Stomach (tissue), 9 donors: ENCODE results near the gene ENTPD8. TPM values are rescaled to one million over a fixed set of nuclear protein-coding genes. Genes with fewer than 3 reads are reported as not detected.

Source experiments
- DNase-seq, 2 donors: peaks; one replicate each; pipeline versions ENCODE4 v3.0.0 to v3.0.0-alpha.2; 2013 to 2019
- H3K27ac ChIP-seq, 5 donors: fragments of 200-600 bp in 4 of 5; sonication (generic) in 4 of 5; one replicate each; pipeline ENCODE4 v1.5.1; 2013 to 2019; ENCODE audit warnings: mild to moderate bottlenecking in 1 of 5, moderate library complexity in 1 of 5
- H3K27me3 ChIP-seq, 3 donors: fragments of 200-600 bp; sonication (generic); one replicate each; pipeline ENCODE4 v1.5.1; 2017 to 2019; ENCODE audit warnings: mixed run types in 1 of 3
- H3K36me3 ChIP-seq, 4 donors: fragments of 200-600 bp; sonication (generic); 1 replicate in 3 of 4; 2 replicates in 1 of 4; pipeline ENCODE4 v1.5.1; 2016 to 2019
- H3K4me1 ChIP-seq, 4 donors: fragments of 200-600 bp; sonication (generic); one replicate each; pipeline ENCODE4 v1.5.1; 2016 to 2019
- H3K4me3 ChIP-seq, 4 donors: fragments of 200-600 bp; sonication (generic) in 3 of 4; one replicate each; pipeline ENCODE4 v1.5.1; 2016 to 2019; ENCODE audit warnings: mild to moderate bottlenecking in 1 of 4
- H3K9me3 ChIP-seq, 4 donors: fragments of 200-600 bp; sonication (generic); one replicate each; pipeline ENCODE4 v1.5.1; 2016 to 2019
- EP300 ChIP-seq: sonication (generic); formaldehyde crosslinking; IDR thresholded peaks from one replicate; pipeline ENCODE4 v1.6.1; 2017; ENCODE audit warnings: antibody characterized with exemption
- POLR2A ChIP-seq, 4 donors: fragments of 450-650 bp; IDR thresholded peaks; one replicate each; pipeline ENCODE4 v1.6.1; 2016; ENCODE audit warnings: antibody characterized with exemption in 4 of 4, control low read depth in 2 of 4, mild to moderate bottlenecking in 1 of 4, moderate library complexity in 1 of 4
- POLR2AphosphoS5 ChIP-seq, 3 donors: sonication (generic); formaldehyde crosslinking; IDR thresholded peaks; one replicate each; pipeline ENCODE4 v1.6.1; 2016; ENCODE audit warnings: antibody characterized with exemption in 3 of 3
- WGBS, 5 donors: extraction: QIAGEN DNeasy Blood & Tissue Kit in 3 of 5; methylation state at CpG; one replicate each; pipeline versions ENCODE4 v1.1.5 to v1.1.7; 2013 to 2018; 5-methylcytosine and 5-hydroxymethylcytosine counted together
- intact Hi-C: fragments of 100-400 bp; cut with DNase I; formaldehyde crosslinking; loops from one replicate; pipeline ENCODE4 v1.15.1; 2023; ENCODE audit warnings: low total_unique reads
- polyA plus RNA-seq, 3 donors: library from polyadenylated mRNA; stranded (reverse); fragments of 200-250 nt; gene quantifications; one replicate each; pipeline ENCODE4 v1.2.3, GENCODE V29; 2013
- total RNA-seq, 5 donors: library from RNA; depleted of rRNA; stranded (reverse); fragments of >200 nt; gene quantifications; one replicate each; pipeline versions ENCODE4 v1.1.0 to v1.2.3, GENCODE V29; 2014 to 2016
- TF ChIP-seq, protein P1 (sequence below), 7 experiments: fragments of 450-650 bp in 4 of 7; fragments of 200-600 bp in 3 of 7; sonication (generic) in 3 of 7; IDR thresholded peaks; one replicate each; pipeline ENCODE4 v1.5.1; 2016 to 2019; ENCODE audit warnings: antibody characterized with exemption in 7 of 7, control low read depth in 2 of 7, mild to moderate bottlenecking in 1 of 7
- donor health status: healthy with polysubstance abuse.
- donor health status: Bipolar disorder and iron deficiency.
- donor health status: healthy.

Gene ENTPD8
- total and polyA plus RNA-seq, 8 donors: 0.89 to 37.9 (median 6.8) TPM

DNA sequence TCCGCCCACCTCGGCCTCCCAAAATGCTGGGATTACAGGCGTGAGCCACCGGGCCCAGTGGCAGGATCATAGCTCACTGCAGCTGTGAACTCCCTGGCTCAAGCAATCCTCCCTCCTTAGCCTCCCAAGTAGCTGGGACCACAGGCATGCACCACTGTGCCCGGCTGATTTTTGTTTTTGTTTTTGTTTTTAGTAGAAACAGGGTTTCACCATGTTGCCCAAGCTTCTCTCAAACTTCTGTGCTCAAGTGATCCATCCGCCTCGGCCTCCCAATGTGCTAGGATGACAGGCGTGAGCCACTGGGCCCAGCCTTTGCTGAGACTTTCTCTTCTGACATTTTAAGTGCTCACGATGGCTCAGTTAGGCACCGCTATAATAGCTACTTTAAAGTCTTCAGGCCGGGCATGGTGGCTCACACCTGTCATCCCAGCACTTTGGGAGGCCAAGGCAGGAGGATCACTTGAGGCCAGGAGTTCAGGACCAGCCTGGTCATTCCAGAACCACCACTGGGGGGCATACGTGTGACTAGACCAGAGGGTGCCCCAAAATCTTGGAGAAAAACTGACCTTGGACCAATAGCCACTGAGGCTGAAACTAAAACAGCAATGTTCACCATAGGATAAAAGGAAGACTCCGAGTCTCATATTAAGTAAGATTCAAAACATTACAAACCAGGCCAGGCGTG lies 3.1 kb upstream of the ENTPD8 start:
- H3K4me3 ChIP-seq: no peak overlapping the region
- peaks cover 17 to 33% (median 27%) of the 10 kb centered on the region in 4 donors for H3K4me1 ChIP-seq
- H3K27ac ChIP-seq: no peak overlapping the region
- WGBS, 5 donors: 85 to 89% (median 87%) methylated on average over 11 to 14 of the region's 14 CpGs
- peaks cover 0 to 4% (median 0%) of the 10 kb centered on the region in 4 donors for H3K9me3 ChIP-seq
- H3K36me3 ChIP-seq: peaks cover 9 to 13% (median 11%) of the 10 kb centered on the region in 4 donors
- no peak for DNase-seq
- TF ChIP-seq, protein P1, sequence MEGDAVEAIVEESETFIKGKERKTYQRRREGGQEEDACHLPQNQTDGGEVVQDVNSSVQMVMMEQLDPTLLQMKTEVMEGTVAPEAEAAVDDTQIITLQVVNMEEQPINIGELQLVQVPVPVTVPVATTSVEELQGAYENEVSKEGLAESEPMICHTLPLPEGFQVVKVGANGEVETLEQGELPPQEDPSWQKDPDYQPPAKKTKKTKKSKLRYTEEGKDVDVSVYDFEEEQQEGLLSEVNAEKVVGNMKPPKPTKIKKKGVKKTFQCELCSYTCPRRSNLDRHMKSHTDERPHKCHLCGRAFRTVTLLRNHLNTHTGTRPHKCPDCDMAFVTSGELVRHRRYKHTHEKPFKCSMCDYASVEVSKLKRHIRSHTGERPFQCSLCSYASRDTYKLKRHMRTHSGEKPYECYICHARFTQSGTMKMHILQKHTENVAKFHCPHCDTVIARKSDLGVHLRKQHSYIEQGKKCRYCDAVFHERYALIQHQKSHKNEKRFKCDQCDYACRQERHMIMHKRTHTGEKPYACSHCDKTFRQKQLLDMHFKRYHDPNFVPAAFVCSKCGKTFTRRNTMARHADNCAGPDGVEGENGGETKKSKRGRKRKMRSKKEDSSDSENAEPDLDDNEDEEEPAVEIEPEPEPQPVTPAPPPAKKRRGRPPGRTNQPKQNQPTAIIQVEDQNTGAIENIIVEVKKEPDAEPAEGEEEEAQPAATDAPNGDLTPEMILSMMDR (IDR thresholded peaks at IDR 0.05): no peak
- no peak for TF ChIP-seq POLR2AphosphoS5 (IDR thresholded peaks at IDR 0.05)
- TF ChIP-seq EP300: no peak
- no peak for TF ChIP-seq POLR2A (IDR thresholded peaks at IDR 0.05)
- intact Hi-C loops: no loop called here
- H3K27me3 ChIP-seq: peaks cover 0 to 46% (median 3%) of the 10 kb centered on the region in 3 donors

DNA sequence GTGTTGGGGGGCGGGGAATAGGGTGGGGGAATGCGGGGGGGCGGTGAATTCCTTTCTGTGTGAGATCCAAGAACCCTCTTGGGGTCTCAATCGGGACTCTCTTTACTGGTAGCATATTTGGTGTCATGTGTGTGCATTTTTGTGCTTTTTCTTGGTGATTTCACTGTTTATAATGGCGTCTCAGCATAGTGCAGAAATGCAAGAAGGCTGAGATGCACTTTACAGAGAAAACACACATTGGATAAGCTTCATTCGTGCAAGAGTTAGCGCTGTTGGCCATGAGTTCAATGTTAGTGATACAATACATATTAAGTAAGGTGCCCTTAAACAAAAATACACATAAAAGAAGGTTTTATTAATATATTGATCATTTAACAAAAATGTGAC lies 771 bp upstream of the ENTPD8 start:
- intact Hi-C loops: no loop called here
- H3K27me3 ChIP-seq: peaks cover 0 to 69% (median 3%) of the 10 kb centered on the region in 3 donors
- H3K36me3 ChIP-seq: no peaks in the 10 kb centered on the region
- H3K4me1 ChIP-seq: peaks cover 24 to 50% (median 43%) of the 10 kb centered on the region in 4 donors
- peaks cover 0 to 4% (median 0%) of the 10 kb centered on the region in 4 donors for H3K9me3 ChIP-seq
- TF ChIP-seq EP300: no peak
- no peak for TF ChIP-seq POLR2A (IDR thresholded peaks at IDR 0.05)
- TF ChIP-seq POLR2AphosphoS5 (IDR thresholded peaks at IDR 0.05): no peak
- TF ChIP-seq, protein P1 (IDR thresholded peaks at IDR 0.05): no peak
- peak overlapping the region; percentile 41 to 60 (median 45) for H3K4me3 ChIP-seq
- 17 to 24% (median 22%) methylated on average over 5 to 7 of the region's 7 CpGs for WGBS, 5 donors
- no peak overlapping the region for H3K27ac ChIP-seq
- no peak for DNase-seq

DNA sequence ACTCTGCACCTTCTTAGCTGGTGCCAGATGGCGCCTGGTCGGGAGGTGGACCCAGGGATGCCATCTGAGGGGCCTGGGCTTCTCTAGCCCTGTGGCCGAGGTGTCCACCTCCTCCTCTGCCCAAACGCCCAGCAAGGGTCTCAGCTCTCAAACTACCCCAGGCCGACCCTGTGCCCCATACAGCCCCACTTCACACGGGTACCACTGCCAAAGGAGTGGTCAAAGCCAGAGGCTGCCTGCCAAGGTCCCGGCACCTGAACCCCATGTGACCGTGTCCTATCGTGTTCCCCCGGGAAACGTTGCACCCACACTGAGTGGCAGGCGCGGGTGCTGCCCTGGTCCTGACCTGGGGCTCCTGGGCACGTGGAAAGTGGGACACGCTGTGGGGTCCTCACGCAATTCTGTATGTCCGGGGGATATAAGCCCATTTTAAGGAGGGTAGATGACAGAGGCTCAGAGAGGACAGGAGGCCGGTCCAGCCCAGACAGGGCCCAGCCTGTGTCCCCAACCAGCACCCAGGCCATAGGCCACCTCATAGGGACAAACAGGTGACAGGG lies 1.9 kb downstream of the ENTPD8 start:
- peaks cover 0 to 68% (median 3%) of the 10 kb centered on the region in 3 donors for H3K27me3 ChIP-seq
- 36 to 62% (median 50%) methylated on average over 14 to 18 of the region's 18 CpGs for WGBS, 5 donors
- no peaks in the 10 kb centered on the region for H3K36me3 ChIP-seq
- TF ChIP-seq POLR2AphosphoS5 (IDR thresholded peaks at IDR 0.05): no peak
- TF ChIP-seq POLR2A (IDR thresholded peaks at IDR 0.05): no peak
- TF ChIP-seq EP300: no peak
- TF ChIP-seq, protein P1 (IDR thresholded peaks at IDR 0.05): no peak
- H3K27ac ChIP-seq: no peak overlapping the region
- H3K4me1 ChIP-seq: peaks cover 33 to 62% (median 53%) of the 10 kb centered on the region in 4 donors
- peaks cover 0 to 4% (median 0%) of the 10 kb centered on the region in 4 donors for H3K9me3 ChIP-seq
- no peak for DNase-seq
- H3K4me3 ChIP-seq: no peak overlapping the region
- intact Hi-C loops: no loop called here

DNA sequence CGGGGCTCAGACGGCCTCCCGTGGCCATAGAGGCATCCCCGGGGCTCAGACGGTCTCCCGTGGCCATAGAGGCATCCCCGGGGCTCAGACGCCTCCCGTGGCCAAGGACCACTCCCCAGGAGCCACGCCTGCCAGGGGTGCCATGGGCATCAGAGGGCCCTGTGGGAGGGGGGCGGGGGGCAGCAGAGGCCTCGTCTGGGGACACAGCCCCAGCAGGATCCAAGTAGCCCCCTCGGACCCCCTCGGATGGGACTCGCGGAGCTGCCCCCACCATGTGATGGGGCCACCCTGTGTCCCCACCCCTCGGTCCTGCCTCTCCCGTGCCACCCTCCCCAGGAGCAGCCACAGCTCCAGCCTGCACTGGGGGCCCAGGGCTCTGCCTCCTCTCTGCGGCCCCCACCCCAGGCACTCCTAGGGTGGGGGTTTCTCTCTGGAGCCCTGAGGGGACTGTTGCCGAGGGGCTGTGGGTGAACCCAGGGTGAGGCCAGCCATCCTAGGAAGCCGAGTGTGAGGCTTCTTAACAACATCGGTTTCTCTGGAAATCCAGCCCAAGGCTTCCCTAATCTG lies 2.5 kb downstream of the ENTPD8 start:
- no peak for DNase-seq
- H3K36me3 ChIP-seq: no peaks in the 10 kb centered on the region
- H3K27ac ChIP-seq: peak overlapping the region in 1 of 5 donors; percentile 5
- peaks cover 0 to 4% (median 0%) of the 10 kb centered on the region in 4 donors for H3K9me3 ChIP-seq
- TF ChIP-seq, protein P1 (IDR thresholded peaks at IDR 0.05): no peak
- no peak for TF ChIP-seq POLR2A (IDR thresholded peaks at IDR 0.05)
- no peak for TF ChIP-seq POLR2AphosphoS5 (IDR thresholded peaks at IDR 0.05)
- TF ChIP-seq EP300: no peak
- peaks cover 33 to 62% (median 53%) of the 10 kb centered on the region in 4 donors for H3K4me1 ChIP-seq
- 58 to 79% (median 72%) methylated on average over 6 to 22 of the region's 22 CpGs for WGBS, 5 donors
- H3K27me3 ChIP-seq: peaks cover 0 to 62% (median 3%) of the 10 kb centered on the region in 3 donors
- H3K4me3 ChIP-seq: no peak overlapping the region
- intact Hi-C loops: no loop called here
